Activated naive CD8-positive, alpha-beta T cell treated with anti-CD3 and anti-CD28 coated beads, Interleukin-2, amount 10 ng/mL, durations not matched to agents 7 days and 5 days (primary cell): ENCODE results near the gene LZTS3. TPM values are rescaled to one million over a fixed set of nuclear protein-coding genes. Genes with fewer than 3 reads are reported as not detected.
"Not testable (repeated sequence)": the region's sequence is repeated elsewhere in the genome, so short reads cannot be mapped to it uniquely, and the experiment has no call there.

Experiments
- ATAC-seq: fragments of 150-1000 bp; cut with Tn5 transposase; one replicate; pipeline ENCODE4 v1.10.0; 2021; ENCODE audit warnings: low read depth, moderate library complexity
- POLR2A ChIA-PET: fragments of 350-600 bp; sonication (Branson Sonifier 250); formaldehyde crosslinking; loops from one replicate; lab custom pipeline; 2021; ENCODE audit warnings: antibody characterized with exemption; lab: Charles Lee
- DNase-seq: peaks from one replicate; pipeline ENCODE4 v3.0.0; 2021
- H3K27ac Mint-ChIP-seq: one replicate; pipeline ENCODE4 v1.8.0; 2022; ENCODE audit warnings: mild to moderate bottlenecking, mixed read lengths
- H3K27me3 Mint-ChIP-seq: one replicate; pipeline ENCODE4 v1.8.0; 2022; ENCODE audit warnings: mild to moderate bottlenecking, moderate library complexity, mixed read lengths
- H3K36me3 Mint-ChIP-seq: one replicate; pipeline ENCODE4 v1.8.0; 2021; ENCODE audit warnings: mild to moderate bottlenecking, mixed read lengths
- H3K4me1 Mint-ChIP-seq: one replicate; pipeline ENCODE4 v1.8.0; 2021; ENCODE audit warnings: mixed read lengths
- H3K4me3 Mint-ChIP-seq: one replicate; pipeline ENCODE4 v1.8.0; 2022; ENCODE audit warnings: mild to moderate bottlenecking, moderate library complexity, mixed read lengths
- H3K9me3 Mint-ChIP-seq: one replicate; pipeline ENCODE4 v1.8.0; 2021; ENCODE audit warnings: mixed read lengths
- total RNA-seq, 2 experiments: library from RNA; stranded (reverse); gene quantifications; one replicate each; pipeline ENCODE4 v1.2.3, GENCODE V29; 2021

The LZTS3 gene
- total RNA-seq, 2 experiments from 2014 or later, result 2.1 to 2.5 TPM

DNA sequence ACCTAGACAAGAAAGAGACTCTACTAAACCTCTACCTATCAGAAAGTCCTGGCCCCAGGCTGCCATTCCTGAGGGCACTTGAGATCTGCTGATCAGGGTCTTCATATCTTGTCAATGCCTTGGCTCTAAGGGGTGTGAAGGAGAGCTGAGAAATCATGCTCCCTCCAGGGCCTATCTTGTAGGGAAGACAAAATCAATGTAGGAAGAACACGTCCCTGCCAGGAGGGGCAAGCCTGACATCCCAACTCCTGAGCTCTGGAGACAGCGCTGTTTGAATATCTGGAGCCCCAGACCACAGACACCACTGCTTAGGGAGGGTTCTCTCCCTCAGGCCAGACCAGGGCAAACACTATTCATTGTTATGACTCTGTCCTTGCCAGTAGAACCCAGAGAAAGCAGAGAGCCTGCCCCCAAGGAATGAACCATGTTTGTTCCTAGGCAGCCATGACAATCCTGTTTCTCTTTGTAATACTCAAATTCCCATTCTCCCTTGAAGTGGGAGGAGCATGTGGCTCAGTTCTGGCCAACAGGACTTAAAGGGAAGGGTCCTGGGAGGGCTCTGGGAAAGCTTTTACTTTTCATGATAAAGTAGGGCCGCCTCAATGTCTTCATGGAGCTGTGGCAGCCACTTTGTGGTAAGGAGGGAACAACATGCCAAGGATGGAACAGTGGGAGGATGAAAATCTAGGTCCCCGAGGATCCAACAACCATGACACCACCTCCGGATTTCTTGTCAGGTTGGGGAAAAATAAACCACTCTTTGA is 11.9 kb downstream of the LZTS3 start:
- DNase-seq, result no peak
- Mint-ChIP-seq H3K36me3 (no peaks in the 10 kb centered on the region), H3K4me3 (no peak overlapping the region), H3K27me3 (peaks cover 2% of the 10 kb centered on the region), H3K9me3 (no peaks in the 10 kb centered on the region), H3K27ac (peak overlapping the region; percentile 15), H3K4me1 (peaks cover 24% of the 10 kb centered on the region)
- POLR2A ChIA-PET, result interaction anchor here (0.6 to 3.0 kb wide), 5 partner anchors 11 to 55 kb away, joined by 3 to 8 read pairs (median 3); partner anchors contain the start of gene ITPA
- ATAC-seq, result no peak

DNA sequence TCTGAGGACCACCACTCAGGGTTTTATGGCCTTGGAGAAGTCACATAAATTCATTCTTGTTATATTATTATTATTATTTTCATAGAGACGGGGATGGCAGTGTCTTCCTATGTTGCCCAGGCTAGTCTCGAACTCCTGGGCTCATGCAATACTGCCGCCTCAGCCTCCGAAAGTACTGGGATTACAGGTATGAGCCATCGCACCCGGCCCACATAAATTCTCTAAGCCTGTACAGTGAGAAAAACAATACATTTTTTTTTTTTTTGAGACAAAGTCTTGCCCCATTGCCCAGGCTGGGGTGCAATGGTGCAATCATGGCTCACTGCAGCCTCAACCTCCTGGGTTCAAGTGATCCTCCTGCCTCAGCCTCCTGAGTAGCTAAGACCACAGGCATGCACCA is 12.9 kb downstream of the LZTS3 start:
- H3K4me1 Mint-ChIP-seq, result peaks cover 31% of the 10 kb centered on the region
- no peaks in the 10 kb centered on the region for H3K36me3 Mint-ChIP-seq
- H3K9me3 Mint-ChIP-seq, result no peaks in the 10 kb centered on the region
- no peak for DNase-seq
- peaks cover 2% of the 10 kb centered on the region for H3K27me3 Mint-ChIP-seq
- POLR2A ChIA-PET, result interaction anchor here (0.6 to 3.0 kb wide), 6 partner anchors 12 to 169 kb away, joined by 3 to 9 read pairs (median 4); partner anchors contain the start of genes ITPA and LZTS3
- H3K4me3 Mint-ChIP-seq, result no peak overlapping the region
- no peak for ATAC-seq
- H3K27ac Mint-ChIP-seq, result no peak overlapping the region

DNA sequence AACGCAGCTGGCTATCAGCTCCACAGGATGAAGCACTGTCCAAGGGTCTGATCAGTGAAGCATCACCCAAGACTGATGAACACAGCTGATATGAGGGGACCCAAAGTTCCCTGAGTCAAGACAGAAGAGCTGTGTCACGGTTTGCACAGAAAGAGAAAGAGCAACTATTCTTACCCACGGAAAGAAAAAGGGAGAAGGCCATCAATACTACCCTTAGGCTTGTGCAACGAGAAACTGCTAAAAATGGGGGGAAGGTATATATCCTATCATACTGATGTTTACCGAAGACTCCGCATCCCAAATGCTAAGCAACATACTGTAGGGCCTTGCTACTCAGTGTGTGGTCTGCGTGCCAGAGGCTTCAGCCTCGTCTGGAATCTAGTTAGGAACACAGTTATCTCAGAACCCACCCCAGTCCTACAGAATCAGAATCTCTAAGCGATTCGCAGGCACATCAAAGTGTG is 14.3 kb downstream of the LZTS3 start:
- peaks cover 2% of the 10 kb centered on the region for H3K27me3 Mint-ChIP-seq
- H3K9me3 Mint-ChIP-seq, result no peaks in the 10 kb centered on the region
- peaks cover 32% of the 10 kb centered on the region for H3K4me1 Mint-ChIP-seq
- peak overlapping the region; percentile 90 for H3K4me3 Mint-ChIP-seq
- POLR2A ChIA-PET, result interaction anchor here (0.6 to 3.3 kb wide), 8 partner anchors 13 to 831 kb away, joined by 3 to 15 read pairs (median 6); partner anchors contain the start of genes ITPA and LZTS3
- H3K36me3 Mint-ChIP-seq, result peaks cover 2% of the 10 kb centered on the region
- DNase-seq, result no peak
- peak overlapping the region; percentile 94 for H3K27ac Mint-ChIP-seq
- ATAC-seq, result peak; percentile 5

DNA sequence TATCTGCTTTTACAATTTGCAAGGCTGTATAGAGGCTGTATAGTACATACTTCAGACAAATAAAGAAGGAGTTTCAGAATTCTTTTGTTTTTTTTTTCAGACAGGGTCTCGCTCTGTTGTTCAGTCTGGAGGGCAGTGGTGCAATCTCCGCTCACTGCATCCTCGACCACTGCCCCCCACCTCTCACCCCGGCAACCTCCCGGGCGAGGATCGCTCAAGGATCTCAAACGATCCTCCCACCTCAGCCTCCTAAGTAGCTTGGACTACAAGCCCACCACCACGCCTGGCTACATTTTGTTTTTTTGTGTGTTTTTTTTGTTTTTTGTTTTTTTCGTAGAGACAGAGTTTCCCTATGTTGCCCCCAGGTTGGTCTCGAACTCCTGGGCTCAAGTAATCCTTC is 15.5 kb downstream of the LZTS3 start:
- H3K4me1 Mint-ChIP-seq, result peaks cover 38% of the 10 kb centered on the region
- H3K4me3 Mint-ChIP-seq, result peak overlapping the region; percentile 90
- no peaks in the 10 kb centered on the region for H3K27me3 Mint-ChIP-seq
- POLR2A ChIA-PET, result interaction anchor here (0.5 to 3.5 kb wide), 12 partner anchors 12 to 285 kb away, joined by 3 to 21 read pairs (median 3); partner anchors contain the start of genes ITPA and PTPRA
- ATAC-seq, result peak; percentile 2
- DNase-seq, result no peak
- peak overlapping the region; percentile 88 for H3K27ac Mint-ChIP-seq
- H3K9me3 Mint-ChIP-seq, result no peaks in the 10 kb centered on the region
- H3K36me3 Mint-ChIP-seq, result peaks cover 3% of the 10 kb centered on the region

DNA sequence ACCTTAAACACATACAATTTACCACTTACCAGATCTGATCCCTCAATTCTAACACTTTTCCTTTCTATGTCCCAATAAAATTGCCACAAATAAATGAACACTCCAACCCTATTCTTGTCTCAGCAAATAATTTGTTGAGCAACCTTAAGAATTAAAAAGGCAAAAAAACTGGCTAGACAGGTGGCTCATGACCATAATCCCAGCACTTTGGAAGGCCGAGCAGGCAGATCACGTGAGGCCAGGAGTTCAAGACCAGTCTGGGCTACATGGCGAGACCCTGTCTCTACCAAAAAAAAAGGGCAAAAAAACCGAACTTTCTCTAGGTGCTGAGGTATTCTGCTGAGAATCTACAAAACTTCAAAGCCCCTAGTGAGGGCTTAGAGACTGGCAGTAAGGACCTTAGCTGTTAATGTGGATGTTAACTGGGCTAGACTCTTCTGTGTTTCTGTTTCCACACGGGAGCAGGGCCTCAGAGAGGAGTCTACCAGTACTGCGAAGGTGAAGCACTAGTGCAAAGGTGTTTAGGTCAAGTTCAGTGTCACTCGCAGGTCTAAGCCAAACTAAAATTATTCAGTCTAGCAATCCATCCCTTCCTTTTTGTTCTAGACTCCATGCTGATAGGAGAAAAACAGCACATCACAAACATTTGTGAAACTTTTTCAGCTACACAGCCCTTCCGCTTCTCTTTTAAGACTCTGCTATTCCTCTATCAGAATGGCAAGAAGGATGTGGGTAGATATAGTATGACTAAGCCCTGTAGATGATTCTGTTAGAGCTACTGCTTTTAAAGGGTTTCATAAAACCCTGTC is 16.3 kb downstream of the LZTS3 start:
- H3K27me3 Mint-ChIP-seq, result no peaks in the 10 kb centered on the region
- H3K4me1 Mint-ChIP-seq, result peaks cover 38% of the 10 kb centered on the region
- H3K27ac Mint-ChIP-seq, result peak overlapping the region; percentile 88
- peaks cover 3% of the 10 kb centered on the region for H3K36me3 Mint-ChIP-seq
- no peak for DNase-seq
- POLR2A ChIA-PET, result interaction anchor here (0.5 to 3.5 kb wide), 15 partner anchors 11 to 284 kb away, joined by 3 to 21 read pairs (median 3); partner anchors contain the start of genes ITPA, MRPS26 and PTPRA
- peak overlapping the region; percentile 90 for H3K4me3 Mint-ChIP-seq
- no peaks in the 10 kb centered on the region for H3K9me3 Mint-ChIP-seq
- peak; percentile 86 for ATAC-seq

DNA sequence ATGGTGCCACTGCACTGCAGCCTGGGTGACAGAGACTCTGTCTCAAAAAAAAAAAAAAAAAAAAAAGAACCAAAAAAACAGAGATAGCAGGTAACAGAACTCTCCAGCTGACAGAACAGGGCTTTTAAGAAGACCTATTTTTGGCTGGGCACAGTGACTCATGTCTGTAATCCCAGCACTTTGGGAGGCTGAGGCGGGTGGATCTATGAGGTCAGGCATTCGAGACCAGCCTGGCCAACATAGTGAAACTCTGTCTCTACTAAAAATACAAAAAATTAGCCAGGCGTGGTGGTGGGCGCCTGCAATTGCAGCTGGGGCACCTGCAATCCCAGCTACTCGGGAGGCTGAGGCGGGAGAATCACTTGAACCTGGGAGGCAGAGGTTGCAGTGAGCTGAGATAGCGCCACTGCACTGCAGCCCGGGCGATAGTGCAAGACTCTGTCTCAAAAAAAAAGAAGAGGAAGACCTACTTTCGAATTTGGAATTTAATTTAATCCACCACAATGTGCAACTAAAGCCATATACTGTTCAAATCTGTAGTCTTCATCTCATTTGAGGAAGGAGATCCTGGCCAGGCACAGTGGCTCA is 21.2 kb downstream of the LZTS3 start:
- peaks cover 26% of the 10 kb centered on the region for H3K4me1 Mint-ChIP-seq
- H3K27ac Mint-ChIP-seq, result not testable (repeated sequence)
- H3K36me3 Mint-ChIP-seq, result peaks cover 23% of the 10 kb centered on the region

DNA sequence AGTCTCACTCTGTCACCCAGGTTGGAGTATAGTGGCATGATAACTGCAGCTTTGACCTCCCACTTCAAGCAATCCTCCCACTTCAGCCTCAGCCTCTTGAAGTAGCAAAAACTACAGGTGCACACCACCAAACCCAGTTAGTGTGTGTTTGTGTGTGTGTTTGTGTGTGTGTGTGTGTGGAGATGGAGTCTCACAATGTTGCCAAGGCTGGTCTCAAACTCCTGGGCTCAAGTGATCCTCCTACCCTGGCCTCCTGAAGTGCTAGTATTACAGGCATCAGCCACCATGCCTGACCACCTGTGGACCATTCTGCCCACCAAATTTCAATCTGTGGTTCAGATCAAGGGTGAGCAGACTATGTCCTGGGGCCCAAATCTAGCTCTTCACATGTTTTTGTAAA is 22.4 kb downstream of the LZTS3 start:
- POLR2A ChIA-PET, result no interaction called here
- Mint-ChIP-seq H3K4me1 (peaks cover 16% of the 10 kb centered on the region), H3K27me3 (no peaks in the 10 kb centered on the region), H3K9me3 (no peaks in the 10 kb centered on the region), H3K27ac (peak overlapping the region; percentile 60), H3K4me3 (no peak overlapping the region), H3K36me3 (peaks cover 27% of the 10 kb centered on the region)
- no peak for DNase-seq
- no peak for ATAC-seq

More for the DNA sequence above, 21.2 kb downstream of the LZTS3 start:
- H3K9me3 Mint-ChIP-seq, DNase-seq, H3K4me3 Mint-ChIP-seq, POLR2A ChIA-PET, ATAC-seq, H3K27me3 Mint-ChIP-seq: not testable (repeated sequence)

DNA sequence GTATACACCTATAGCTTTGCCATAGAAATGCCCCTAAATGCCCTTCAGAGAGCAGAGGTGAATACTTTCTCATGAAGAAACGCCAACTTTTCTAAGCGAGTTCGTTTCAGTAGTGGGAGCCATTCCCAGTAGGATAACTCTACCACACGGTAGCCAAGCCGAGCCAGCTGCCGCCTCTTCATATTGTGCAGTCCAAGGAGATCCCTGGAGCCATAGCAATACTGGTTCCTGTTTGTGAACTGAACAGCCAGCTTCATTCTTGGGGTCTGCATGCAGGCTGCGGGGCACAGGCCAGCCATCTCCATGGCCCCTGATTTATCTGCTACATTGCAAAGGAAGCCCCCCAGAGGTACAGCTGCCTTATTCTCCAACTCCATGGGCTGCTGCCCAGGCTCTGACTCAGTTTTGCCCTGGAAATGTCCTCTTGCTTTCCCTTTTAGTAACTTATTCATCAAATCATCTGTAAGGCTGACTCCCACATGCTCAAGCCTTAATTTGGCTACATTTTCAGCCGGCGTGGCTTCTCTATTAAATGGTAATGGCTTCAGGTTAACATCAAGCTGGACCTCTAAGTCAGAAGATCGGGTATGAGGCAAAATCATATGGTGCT is 26.5 kb downstream of the LZTS3 start:
- ATAC-seq (no peak), DNase-seq (no peak)
- Mint-ChIP-seq H3K27me3 (no peaks in the 10 kb centered on the region), H3K4me3 (no peak overlapping the region), H3K27ac (no peak overlapping the region), H3K9me3 (peaks cover 1% of the 10 kb centered on the region), H3K4me1 (peaks cover 5% of the 10 kb centered on the region), H3K36me3 (peaks cover 35% of the 10 kb centered on the region)
- POLR2A ChIA-PET, result no interaction called here

DNA sequence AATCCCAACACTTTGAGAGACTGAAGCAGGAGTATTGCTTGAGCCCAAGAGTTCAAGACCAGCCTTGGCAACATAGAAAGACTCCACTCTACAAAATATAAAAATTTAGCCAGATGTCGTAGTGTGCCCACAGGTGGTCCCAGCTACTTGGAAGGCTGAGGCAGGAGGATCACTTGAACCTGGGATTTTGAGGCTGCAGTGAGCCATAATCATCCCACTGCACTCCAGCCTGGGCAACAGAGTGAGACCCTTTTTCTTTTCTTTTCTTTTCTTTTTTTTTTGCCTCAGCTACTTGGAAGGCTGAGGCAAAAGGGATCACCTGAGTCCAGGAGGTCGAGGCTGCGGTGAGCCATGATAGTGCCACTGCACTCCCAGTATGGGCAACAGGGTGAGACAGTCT is 31.6 kb downstream of the LZTS3 start:
- Mint-ChIP-seq H3K4me3 (no peak overlapping the region), H3K27me3 (no peaks in the 10 kb centered on the region), H3K36me3 (peaks cover 16% of the 10 kb centered on the region), H3K27ac (no peak overlapping the region), H3K4me1 (peaks cover 2% of the 10 kb centered on the region), H3K9me3 (peaks cover 1% of the 10 kb centered on the region)
- ATAC-seq (no peak), DNase-seq (no peak)
- POLR2A ChIA-PET, result no interaction called here

DNA sequence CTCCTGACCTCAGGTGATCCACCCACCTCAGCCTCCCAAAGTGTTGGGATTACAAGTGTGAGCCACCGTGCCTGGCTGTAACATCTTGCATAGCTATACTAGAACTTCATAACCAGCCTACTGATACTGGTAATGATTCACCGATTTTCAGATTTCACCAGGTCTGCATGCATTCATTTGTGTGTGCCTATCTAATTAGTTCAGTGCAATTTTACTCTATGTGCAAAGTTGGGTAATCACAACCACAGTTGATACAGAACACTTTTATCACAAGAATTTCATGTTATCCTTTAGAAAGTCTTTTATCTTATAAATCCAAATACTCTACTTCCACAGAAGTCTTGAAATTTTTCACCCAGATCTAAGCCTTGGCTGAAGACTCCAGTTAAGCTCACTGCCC is 35.9 kb downstream of the LZTS3 start:
- H3K4me3 Mint-ChIP-seq, result no peak overlapping the region
- H3K27me3 Mint-ChIP-seq, result no peaks in the 10 kb centered on the region
- ATAC-seq (no peak), DNase-seq (no peak)
- POLR2A ChIA-PET, result no interaction called here
- peaks cover 2% of the 10 kb centered on the region for H3K36me3 Mint-ChIP-seq
- peaks cover 2% of the 10 kb centered on the region for H3K4me1 Mint-ChIP-seq
- H3K9me3 Mint-ChIP-seq, result no peaks in the 10 kb centered on the region
- no peak overlapping the region for H3K27ac Mint-ChIP-seq

DNA sequence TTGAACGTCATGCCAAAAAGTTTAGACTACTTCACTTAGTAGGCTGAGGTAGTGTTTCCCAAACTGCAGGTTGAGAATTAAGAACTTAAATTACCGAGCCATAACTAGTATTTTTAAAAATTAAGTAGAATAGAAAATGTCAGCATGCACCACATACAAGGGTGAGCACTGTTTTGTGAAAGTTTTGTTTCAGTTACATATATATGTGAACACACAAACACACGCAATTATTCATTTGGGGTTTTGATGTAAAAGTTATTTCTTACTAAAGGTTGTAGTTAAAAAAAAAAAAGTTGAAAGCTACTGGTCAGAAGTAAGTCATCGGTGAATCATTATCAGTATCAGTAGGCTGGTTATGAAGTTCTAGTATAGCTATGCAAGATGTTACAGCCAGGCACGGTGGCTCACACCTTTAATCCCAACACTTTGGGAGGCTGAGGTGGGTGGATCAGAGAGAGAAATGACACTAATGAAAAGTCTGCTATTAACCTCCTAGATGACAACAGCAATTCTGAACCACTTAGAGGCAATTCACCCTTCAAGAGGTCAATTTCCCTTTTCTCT is 37.8 kb downstream of the LZTS3 start:
- H3K36me3 Mint-ChIP-seq, result peaks cover 2% of the 10 kb centered on the region
- no peak for DNase-seq
- no peaks in the 10 kb centered on the region for H3K9me3 Mint-ChIP-seq
- H3K27ac Mint-ChIP-seq, result no peak overlapping the region
- H3K4me1 Mint-ChIP-seq, result peaks cover under 1% of the 10 kb centered on the region
- no peaks in the 10 kb centered on the region for H3K27me3 Mint-ChIP-seq
- POLR2A ChIA-PET, result no interaction called here
- no peak overlapping the region for H3K4me3 Mint-ChIP-seq
- no peak for ATAC-seq

DNA sequence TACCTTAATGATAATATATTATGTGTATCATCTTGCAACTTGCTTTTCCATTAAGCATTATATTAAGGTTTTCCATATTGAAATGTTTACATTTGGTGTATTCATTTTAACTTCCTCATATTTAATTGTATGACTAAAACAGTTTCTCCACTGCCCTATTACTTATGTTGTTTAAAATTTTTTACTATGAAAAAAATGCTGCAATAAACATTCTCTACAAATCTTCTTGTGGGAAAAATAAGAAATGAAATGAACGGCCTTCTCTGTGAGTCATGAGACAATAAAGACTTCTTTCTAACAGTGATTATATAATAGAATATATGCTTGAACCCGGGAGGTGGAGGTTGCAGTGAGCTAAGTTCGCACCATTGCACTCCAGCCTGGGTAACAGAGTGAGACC is 39.2 kb downstream of the LZTS3 start:
- Mint-ChIP-seq H3K9me3 (no peaks in the 10 kb centered on the region), H3K27ac (no peak overlapping the region), H3K27me3 (no peaks in the 10 kb centered on the region), H3K36me3 (peaks cover 2% of the 10 kb centered on the region), H3K4me3 (no peak overlapping the region), H3K4me1 (no peaks in the 10 kb centered on the region)
- DNase-seq (no peak), ATAC-seq (no peak)
- POLR2A ChIA-PET, result no interaction called here
